SK-N-SH treated with all-trans-retinoic acid at 6 μM for 48 hours (cell line): Measurements from ENCODE around the gene CLCF1.

Source experiments
- ATAC-seq: fragments of 200-7000 bp; cut with Tn5 transposase; 3 replicates; pipeline ENCODE4 v1.9.1; 2020; ENCODE audit warnings: mild to moderate bottlenecking, moderate library complexity
- ARNTL ChIP-seq: fragments of 450-650 bp; formaldehyde crosslinking; IDR thresholded peaks from 2 replicates; pipeline ENCODE4 v1.5.0; 2020; ENCODE audit warnings: low read depth, mild to moderate bottlenecking, moderate library complexity, borderline replicate concordance
- BACH2 ChIP-seq: fragments of 250-450 bp; sonication (Bioruptor Pico); IDR thresholded peaks from 2 replicates; pipeline ENCODE4 v1.9.0; 2021; ENCODE audit warnings: mild to moderate bottlenecking, borderline replicate concordance
- CREB5 ChIP-seq: fragments of 250-450 bp; sonication (Bioruptor Pico); IDR thresholded peaks from 2 replicates; pipeline ENCODE4 v1.5.1; 2020; ENCODE audit warnings: low read depth, mild to moderate bottlenecking, moderate library complexity
- CSDC2 ChIP-seq: fragments of 250-450 bp; sonication (Bioruptor Pico); IDR thresholded peaks from 2 replicates; pipeline ENCODE4 v1.5.0; 2020; ENCODE audit warnings: mild to moderate bottlenecking, moderate library complexity
- CSRNP3 ChIP-seq: fragments of 250-450 bp; sonication (Bioruptor Pico); IDR thresholded peaks from 2 replicates; pipeline ENCODE4 v1.5.1; 2021; ENCODE audit warnings: mild to moderate bottlenecking, moderate library complexity
- ESRRG ChIP-seq: fragments of 250-450 bp; sonication (Bioruptor Pico); IDR thresholded peaks from 2 replicates; pipeline ENCODE4 v1.6.1; 2021; ENCODE audit warnings: mild to moderate bottlenecking
- ISL1 ChIP-seq: fragments of 250-450 bp; sonication (Bioruptor Pico); IDR thresholded peaks from 2 replicates; pipeline ENCODE4 v2.1.2; 2022; ENCODE audit warnings: mild to moderate bottlenecking, moderate library complexity
- OSR1 ChIP-seq: fragments of 250-450 bp; sonication (Bioruptor Pico); IDR thresholded peaks from 2 replicates; pipeline ENCODE4 v1.8.0; 2022; ENCODE audit warnings: moderate library complexity, mild to moderate bottlenecking, inconsistent platforms
- PATZ1 ChIP-seq: fragments of 250-450 bp; sonication (Bioruptor Pico); IDR thresholded peaks from 2 replicates; pipeline ENCODE4 v1.8.0; 2020; ENCODE audit warnings: mild to moderate bottlenecking, moderate library complexity, borderline replicate concordance
- POU6F1 ChIP-seq: fragments of 250-450 bp; sonication (Bioruptor Pico); IDR thresholded peaks from 2 replicates; pipeline ENCODE4 v1.8.0; 2021; ENCODE audit warnings: low read depth, mild to moderate bottlenecking, moderate library complexity, borderline replicate concordance
- RARB ChIP-seq: fragments of 250-450 bp; sonication (Bioruptor Pico); IDR thresholded peaks from 2 replicates; pipeline ENCODE4 v1.8.0; 2021; ENCODE audit warnings: mild to moderate bottlenecking, moderate library complexity
- SNAI2 ChIP-seq: fragments of 250-450 bp; sonication (Bioruptor Pico); IDR thresholded peaks from 2 replicates; pipeline ENCODE4 v1.5.0; 2020; ENCODE audit warnings: mild to moderate bottlenecking, moderate library complexity
- TCF4 ChIP-seq: fragments of 250-450 bp; sonication (Bioruptor Pico); IDR thresholded peaks from 2 replicates; pipeline ENCODE4 v1.8.0; 2021; ENCODE audit warnings: mild to moderate bottlenecking, moderate library complexity, borderline replicate concordance
- TOX ChIP-seq: fragments of 250-450 bp; sonication (Bioruptor Pico); IDR thresholded peaks from 2 replicates; pipeline ENCODE4 v1.8.0; 2021; ENCODE audit warnings: mild to moderate bottlenecking, moderate library complexity, borderline replicate concordance
- ZC3H10 ChIP-seq: fragments of 250-450 bp; sonication (Bioruptor Pico); IDR thresholded peaks from 2 replicates; pipeline ENCODE4 v1.5.1; 2021; ENCODE audit warnings: mild to moderate bottlenecking, moderate library complexity
- ZFP3 ChIP-seq: fragments of 250-450 bp; sonication (Bioruptor Pico); IDR thresholded peaks from 2 replicates; pipeline ENCODE4 v1.5.0; 2020; ENCODE audit warnings: mild to moderate bottlenecking, moderate library complexity
- ZFP30 ChIP-seq: fragments of 450-650 bp; formaldehyde crosslinking; IDR thresholded peaks from 2 replicates; pipeline ENCODE4 v1.5.0; 2022; ENCODE audit warnings: mild to moderate bottlenecking, moderate library complexity
- ZNF565 ChIP-seq: fragments of 450-650 bp; formaldehyde crosslinking; conservative IDR thresholded peaks from 2 replicates; pipeline ENCODE4 v1.5.0; 2020; ENCODE audit warnings: low read depth, mild to moderate bottlenecking, moderate library complexity
- ZNF70 ChIP-seq: fragments of 450-650 bp; formaldehyde crosslinking; IDR thresholded peaks from 2 replicates; pipeline ENCODE4 v1.5.0; 2020; ENCODE audit warnings: mild to moderate bottlenecking, moderate library complexity
- ZNF8 ChIP-seq: fragments of 450-650 bp; formaldehyde crosslinking; IDR thresholded peaks from 2 replicates; pipeline ENCODE4 v1.5.0; 2020; ENCODE audit warnings: mild to moderate bottlenecking, moderate library complexity
- TF ChIP-seq, protein P1 (sequence below): fragments of 250-450 bp; sonication (Bioruptor Pico); IDR thresholded peaks from 2 replicates; pipeline ENCODE4 v1.5.0; 2020; ENCODE audit warnings: mild to moderate bottlenecking, moderate library complexity

CLCF1 gene

DNA sequence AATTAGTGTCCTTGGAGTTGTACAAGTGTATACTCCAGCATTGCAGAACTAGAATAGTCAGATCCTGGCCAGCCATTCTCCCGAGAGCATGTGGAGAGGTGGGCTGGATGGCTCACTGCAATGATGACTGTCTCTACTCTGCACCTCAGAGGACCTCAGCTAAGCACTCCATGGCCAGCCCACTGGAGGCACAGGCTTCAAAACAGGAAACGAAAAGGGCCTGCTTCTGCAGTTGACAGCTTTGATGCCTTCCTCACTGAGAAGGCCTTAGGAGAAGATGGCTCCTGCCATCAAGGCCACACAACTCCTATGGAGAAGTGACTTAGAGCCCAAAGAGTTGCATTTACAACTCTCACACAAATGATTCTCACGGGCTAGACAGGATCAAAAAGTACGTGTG is 29.1 kb downstream of the CLCF1 start (continued):
- TF ChIP-seq ZNF8 (CRISPR knock-in tag): no peak
- TF ChIP-seq ARNTL: no peak
- no peak for TF ChIP-seq ZFP30 (CRISPR knock-in tag)
- no peak for TF ChIP-seq CSDC2 (CRISPR knock-in tag)
- TF ChIP-seq BACH2 (CRISPR knock-in tag): no peak
- TF ChIP-seq TOX (CRISPR knock-in tag): no peak
- no peak for TF ChIP-seq CSRNP3 (CRISPR knock-in tag)
- TF ChIP-seq, all 23 proteins: peak for 0

DNA sequence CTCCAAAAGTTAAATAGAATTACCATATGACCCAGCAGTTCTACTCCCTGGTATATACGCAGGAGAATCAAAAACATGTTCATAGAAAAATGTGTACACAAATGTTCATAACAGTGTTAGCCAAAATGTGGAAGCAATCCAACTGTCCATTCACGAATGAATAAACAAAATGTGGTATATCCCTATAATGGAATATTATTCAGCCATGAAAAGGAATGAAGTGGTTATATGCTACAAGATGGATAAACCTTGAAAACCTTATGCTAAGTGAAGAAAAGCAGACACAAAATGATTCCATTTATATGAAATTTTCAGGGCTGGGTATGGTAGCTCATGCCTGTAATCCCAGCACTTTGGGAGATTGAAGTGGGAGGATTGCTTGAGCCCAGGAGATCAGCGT is 36.1 kb downstream of the CLCF1 start:
- ATAC-seq: no peak
- TF ChIP-seq ZNF565 (CRISPR knock-in tag) (no peak), RARB (CRISPR knock-in tag) (no peak), TOX (CRISPR knock-in tag) (no peak), ISL1 (CRISPR knock-in tag) (no peak), SNAI2 (no peak), ZNF8 (CRISPR knock-in tag) (peak; percentile 83)

GRCh38 chr11:67332081-67332691 is 41.2 kb downstream of the CLCF1 start:
- no peak for TF ChIP-seq PATZ1
- no peak for TF ChIP-seq ISL1 (CRISPR knock-in tag)
- TF ChIP-seq ZFP30 (CRISPR knock-in tag): no peak
- TF ChIP-seq TCF4 (CRISPR knock-in tag): no peak
- TF ChIP-seq RARB (CRISPR knock-in tag): no peak
- no peak for TF ChIP-seq ARNTL
- TF ChIP-seq, protein P1, sequence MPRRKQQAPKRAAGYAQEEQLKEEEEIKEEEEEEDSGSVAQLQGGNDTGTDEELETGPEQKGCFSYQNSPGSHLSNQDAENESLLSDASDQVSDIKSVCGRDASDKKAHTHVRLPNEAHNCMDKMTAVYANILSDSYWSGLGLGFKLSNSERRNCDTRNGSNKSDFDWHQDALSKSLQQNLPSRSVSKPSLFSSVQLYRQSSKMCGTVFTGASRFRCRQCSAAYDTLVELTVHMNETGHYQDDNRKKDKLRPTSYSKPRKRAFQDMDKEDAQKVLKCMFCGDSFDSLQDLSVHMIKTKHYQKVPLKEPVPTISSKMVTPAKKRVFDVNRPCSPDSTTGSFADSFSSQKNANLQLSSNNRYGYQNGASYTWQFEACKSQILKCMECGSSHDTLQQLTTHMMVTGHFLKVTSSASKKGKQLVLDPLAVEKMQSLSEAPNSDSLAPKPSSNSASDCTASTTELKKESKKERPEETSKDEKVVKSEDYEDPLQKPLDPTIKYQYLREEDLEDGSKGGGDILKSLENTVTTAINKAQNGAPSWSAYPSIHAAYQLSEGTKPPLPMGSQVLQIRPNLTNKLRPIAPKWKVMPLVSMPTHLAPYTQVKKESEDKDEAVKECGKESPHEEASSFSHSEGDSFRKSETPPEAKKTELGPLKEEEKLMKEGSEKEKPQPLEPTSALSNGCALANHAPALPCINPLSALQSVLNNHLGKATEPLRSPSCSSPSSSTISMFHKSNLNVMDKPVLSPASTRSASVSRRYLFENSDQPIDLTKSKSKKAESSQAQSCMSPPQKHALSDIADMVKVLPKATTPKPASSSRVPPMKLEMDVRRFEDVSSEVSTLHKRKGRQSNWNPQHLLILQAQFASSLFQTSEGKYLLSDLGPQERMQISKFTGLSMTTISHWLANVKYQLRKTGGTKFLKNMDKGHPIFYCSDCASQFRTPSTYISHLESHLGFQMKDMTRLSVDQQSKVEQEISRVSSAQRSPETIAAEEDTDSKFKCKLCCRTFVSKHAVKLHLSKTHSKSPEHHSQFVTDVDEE (CRISPR knock-in tag): no peak
- no peak for TF ChIP-seq BACH2 (CRISPR knock-in tag)
- TF ChIP-seq SNAI2: no peak
- TF ChIP-seq TOX (CRISPR knock-in tag): no peak
- TF ChIP-seq ZNF565 (CRISPR knock-in tag): no peak
- no peak for TF ChIP-seq ZFP3 (CRISPR knock-in tag)
- TF ChIP-seq ZC3H10 (CRISPR knock-in tag): no peak
- no peak for TF ChIP-seq ZNF70 (CRISPR knock-in tag)
- TF ChIP-seq POU6F1 (CRISPR knock-in tag): no peak
- no peak for TF ChIP-seq CREB5 (CRISPR knock-in tag)
- no peak for TF ChIP-seq ESRRG (CRISPR knock-in tag)
- no peak for TF ChIP-seq CSRNP3 (CRISPR knock-in tag)
- TF ChIP-seq OSR1 (CRISPR knock-in tag): no peak
- TF ChIP-seq, all 23 proteins: peak for 0
- no peak for ATAC-seq
